Lower leg skin (tissue), 4 donors: ENCODE measurements around the gene PSMB3. TPM values are rescaled to one million over a fixed set of nuclear protein-coding genes. Genes with fewer than 3 reads are reported as not detected.

Source experiments
- DNase-seq, 2 donors: peaks; one replicate each; pipeline ENCODE4 v3.0.0-alpha.2; 2019; ENCODE audit warnings: low spot score in 2 of 2
- H3K4me3 ChIP-seq: fragments of 200-600 bp; sonication (generic); 2 replicates; pipeline ENCODE4 v1.5.1; 2017; ENCODE audit warnings: mild to moderate bottlenecking, low read depth; ENCODE audit not compliant: poor library complexity, severe bottlenecking
- POLR2A ChIP-seq, 2 donors: fragments of 450-650 bp; IDR thresholded peaks; one replicate each; pipeline ENCODE4 v1.6.1; 2016 to 2017; ENCODE audit warnings: antibody characterized with exemption in 2 of 2, mild to moderate bottlenecking in 1 of 2, moderate library complexity in 1 of 2
- WGBS, 2 donors: methylation state at CpG; one replicate each; pipeline ENCODE4 v1.1.5; 2018; 5-methylcytosine and 5-hydroxymethylcytosine counted together
- intact Hi-C: fragments of 100-400 bp; cut with DNase I; formaldehyde crosslinking; loops from one replicate; pipeline ENCODE4 v1.15.0; 2023; ENCODE audit warnings: low total_unique reads
- total RNA-seq, 4 donors: library from RNA; depleted of rRNA; stranded (reverse); fragments of >200 nt; gene quantifications; one replicate each; pipeline ENCODE4 v1.1.0, GENCODE V29; 2016
- TF ChIP-seq, protein P1 (sequence below), 3 donors: fragments of 450-650 bp; IDR thresholded peaks; one replicate each; pipeline ENCODE4 v1.5.1; 2016; ENCODE audit warnings: antibody characterized with exemption in 3 of 3, mild to moderate bottlenecking in 3 of 3, moderate library complexity in 2 of 3

The PSMB3 gene
- total RNA-seq, 4 donors from 2014 or later = 115 to 149 (median 139) TPM

DNA sequence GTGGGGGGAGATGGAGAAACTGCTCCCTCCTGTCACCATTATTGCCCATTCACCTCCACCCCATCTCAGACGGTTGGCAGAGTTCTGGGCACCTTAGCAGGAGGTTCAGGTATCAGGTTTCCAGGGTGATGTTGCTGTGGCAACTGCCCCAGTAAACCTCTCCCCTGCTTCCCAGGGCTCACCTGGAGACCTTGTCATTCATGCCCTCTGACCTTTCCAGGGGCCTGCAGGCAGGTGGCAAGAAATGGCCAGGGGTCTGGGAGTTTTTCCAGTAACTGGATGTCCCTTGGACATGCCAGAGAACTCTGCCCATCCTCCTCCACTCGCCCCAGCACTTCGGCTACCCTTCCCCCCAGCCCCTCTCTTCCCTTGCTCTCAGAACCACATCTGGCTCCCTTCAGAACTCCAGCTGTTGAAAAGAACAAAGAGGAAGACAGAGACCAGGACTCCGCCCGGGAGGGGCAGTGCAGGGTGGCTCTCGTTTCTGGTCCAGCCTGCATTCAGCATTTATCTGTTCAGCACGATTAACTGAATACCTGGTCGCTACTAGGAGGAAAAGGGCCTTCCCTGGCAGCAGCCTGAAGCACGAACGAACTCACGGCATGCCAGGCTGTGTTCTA is 39.0 kb upstream of the PSMB3 start:
- intact Hi-C loops = no loop called here
- DNase-seq = no peak
- 67% methylated on average over 11 of the region's 11 CpGs for WGBS, 2 donors
- no peak for TF ChIP-seq POLR2A (IDR thresholded peaks at IDR 0.05)
- TF ChIP-seq, protein P1, sequence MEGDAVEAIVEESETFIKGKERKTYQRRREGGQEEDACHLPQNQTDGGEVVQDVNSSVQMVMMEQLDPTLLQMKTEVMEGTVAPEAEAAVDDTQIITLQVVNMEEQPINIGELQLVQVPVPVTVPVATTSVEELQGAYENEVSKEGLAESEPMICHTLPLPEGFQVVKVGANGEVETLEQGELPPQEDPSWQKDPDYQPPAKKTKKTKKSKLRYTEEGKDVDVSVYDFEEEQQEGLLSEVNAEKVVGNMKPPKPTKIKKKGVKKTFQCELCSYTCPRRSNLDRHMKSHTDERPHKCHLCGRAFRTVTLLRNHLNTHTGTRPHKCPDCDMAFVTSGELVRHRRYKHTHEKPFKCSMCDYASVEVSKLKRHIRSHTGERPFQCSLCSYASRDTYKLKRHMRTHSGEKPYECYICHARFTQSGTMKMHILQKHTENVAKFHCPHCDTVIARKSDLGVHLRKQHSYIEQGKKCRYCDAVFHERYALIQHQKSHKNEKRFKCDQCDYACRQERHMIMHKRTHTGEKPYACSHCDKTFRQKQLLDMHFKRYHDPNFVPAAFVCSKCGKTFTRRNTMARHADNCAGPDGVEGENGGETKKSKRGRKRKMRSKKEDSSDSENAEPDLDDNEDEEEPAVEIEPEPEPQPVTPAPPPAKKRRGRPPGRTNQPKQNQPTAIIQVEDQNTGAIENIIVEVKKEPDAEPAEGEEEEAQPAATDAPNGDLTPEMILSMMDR (IDR thresholded peaks at IDR 0.05) = no peak
- no peak overlapping the region for H3K4me3 ChIP-seq

DNA sequence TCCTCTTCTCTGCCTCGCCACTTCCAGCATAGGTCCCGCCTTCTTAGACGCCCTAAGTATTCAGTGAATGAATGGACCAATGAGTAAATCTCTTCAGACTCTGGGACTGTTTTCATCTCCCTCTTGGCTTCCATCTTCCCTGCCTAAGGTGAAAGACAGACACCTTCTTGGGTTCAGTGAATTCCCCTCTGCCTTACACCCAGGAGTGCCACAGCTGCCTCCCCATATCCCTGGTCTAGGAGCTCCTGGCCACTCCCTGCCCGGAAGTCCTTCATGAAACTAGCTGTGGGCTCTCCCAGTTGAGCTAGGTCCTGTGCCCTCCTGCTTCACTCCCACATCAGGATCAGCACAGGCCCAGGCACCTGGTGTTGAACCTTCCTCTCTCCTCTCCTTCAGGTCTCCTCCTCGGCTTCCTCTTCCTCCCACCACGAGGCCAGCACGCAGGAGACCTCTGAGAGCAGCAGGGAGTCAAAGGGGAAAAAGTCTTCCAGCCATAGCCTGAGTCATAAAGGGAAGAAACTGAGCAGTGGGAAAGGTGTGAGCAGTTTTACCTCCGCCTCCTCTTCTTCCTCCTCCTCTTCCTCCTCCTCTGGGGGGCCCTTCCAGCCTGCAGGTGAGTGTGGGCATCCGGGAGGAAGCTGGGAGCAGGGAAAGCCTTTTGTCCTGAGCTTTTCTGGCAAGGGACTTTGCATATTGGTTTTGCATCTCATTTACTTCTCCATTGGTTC is 37.2 kb upstream of the PSMB3 start:
- TF ChIP-seq POLR2A (IDR thresholded peaks at IDR 0.05) = no peak
- TF ChIP-seq, protein P1 (IDR thresholded peaks at IDR 0.05) = no peak
- DNase-seq = no peak
- H3K4me3 ChIP-seq = no peak overlapping the region
- intact Hi-C loops = no loop called here
- WGBS, 2 donors = 85% methylated on average over 9 of the region's 9 CpGs

DNA sequence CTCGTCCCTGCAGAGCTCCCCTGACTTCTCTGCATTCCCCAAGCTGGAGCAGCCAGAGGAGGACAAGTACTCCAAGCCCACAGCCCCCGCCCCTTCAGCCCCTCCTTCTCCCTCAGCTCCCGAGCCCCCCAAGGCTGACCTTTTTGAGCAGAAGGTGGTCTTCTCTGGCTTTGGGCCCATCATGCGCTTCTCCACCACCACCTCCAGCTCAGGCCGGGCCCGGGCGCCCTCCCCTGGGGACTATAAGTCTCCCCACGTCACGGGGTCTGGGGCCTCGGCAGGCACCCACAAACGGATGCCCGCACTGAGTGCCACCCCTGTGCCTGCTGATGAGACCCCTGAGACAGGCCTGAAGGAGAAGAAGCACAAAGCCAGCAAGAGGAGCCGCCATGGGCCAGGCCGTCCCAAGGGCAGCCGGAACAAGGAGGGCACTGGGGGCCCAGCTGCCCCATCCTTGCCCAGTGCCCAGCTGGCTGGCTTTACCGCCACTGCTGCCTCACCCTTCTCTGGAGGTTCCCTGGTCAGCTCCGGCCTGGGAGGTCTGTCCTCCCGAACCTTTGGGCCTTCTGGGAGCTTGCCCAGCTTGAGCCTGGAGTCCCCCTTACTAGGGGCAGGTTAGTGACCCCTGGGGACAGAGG is 36.1 kb upstream of the PSMB3 start:
- 91 to 96% methylated on average over 18 of the region's 18 CpGs for WGBS, 2 donors

DNA sequence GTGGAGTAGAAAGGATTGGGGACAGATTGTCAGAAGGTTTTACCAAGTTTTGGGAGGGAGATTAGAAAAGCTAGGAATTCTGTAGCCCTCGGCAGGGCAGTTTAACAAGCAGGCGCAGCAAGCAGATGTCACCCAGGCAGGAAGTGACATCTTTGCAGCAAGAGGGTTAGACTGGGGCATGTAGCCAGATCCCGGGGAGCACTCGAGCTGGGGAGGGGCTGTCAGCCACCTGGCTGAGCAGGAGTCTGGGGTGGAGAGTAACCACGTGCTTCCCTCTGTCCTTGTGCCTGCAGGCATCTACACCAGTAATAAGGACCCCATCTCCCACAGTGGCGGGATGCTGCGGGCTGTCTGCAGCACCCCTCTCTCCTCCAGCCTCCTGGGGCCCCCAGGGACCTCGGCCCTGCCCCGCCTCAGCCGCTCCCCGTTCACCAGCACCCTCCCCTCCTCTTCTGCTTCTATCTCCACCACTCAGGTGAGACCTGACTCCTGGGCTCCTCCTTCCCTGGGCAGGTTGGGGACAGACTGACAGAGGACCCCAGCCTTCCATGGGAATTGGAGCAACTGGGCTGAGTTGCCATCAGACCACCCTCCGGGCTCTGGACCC is 35.3 kb upstream of the PSMB3 start:
- WGBS, 2 donors = 70 to 74% methylated on average over 12 of the region's 12 CpGs
- intact Hi-C loops = no loop called here
- H3K4me3 ChIP-seq = no peak overlapping the region
- no peak for DNase-seq
- TF ChIP-seq, protein P1 (IDR thresholded peaks at IDR 0.05) = no peak
- no peak for TF ChIP-seq POLR2A (IDR thresholded peaks at IDR 0.05)

More for the DNA sequence above, 36.1 kb upstream of the PSMB3 start:
- intact Hi-C loops = no loop called here
- TF ChIP-seq POLR2A (IDR thresholded peaks at IDR 0.05) = no peak
- TF ChIP-seq, protein P1 (IDR thresholded peaks at IDR 0.05) = no peak
- DNase-seq = no peak
- H3K4me3 ChIP-seq = no peak overlapping the region

DNA sequence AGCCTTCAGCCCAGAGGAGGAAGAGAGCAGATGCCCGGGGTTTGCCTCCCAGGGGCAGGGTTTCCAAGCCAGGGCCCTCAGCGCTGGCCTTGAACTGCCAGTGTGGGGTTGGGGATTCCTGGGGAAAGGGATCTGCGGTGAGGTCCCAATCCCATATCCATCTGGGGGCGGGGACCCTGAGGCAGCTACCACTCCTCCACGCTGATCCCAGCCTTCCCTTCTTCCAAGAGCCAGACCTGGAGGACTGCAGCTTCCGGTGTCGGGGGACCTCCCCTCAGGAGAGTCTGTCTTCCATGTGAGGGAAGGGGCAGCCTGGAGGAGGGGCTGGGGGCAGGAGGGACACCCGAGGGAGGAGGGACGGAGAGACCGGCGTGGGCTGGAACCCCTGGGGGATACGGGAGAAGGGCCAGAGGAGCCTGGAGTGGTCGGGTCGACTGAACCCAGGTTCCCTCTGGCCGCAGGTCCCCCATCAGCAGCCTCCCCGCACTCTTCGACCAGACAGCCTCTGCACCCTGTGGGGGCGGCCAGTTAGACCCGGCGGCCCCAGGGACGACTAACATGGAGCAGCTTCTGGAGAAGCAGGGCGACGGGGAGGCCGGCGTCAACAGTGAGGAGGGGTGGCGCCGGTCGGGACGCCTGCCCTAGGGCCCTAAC is 33.1 kb upstream of the PSMB3 start:
- H3K4me3 ChIP-seq = no peak overlapping the region
- intact Hi-C loops = no loop called here
- TF ChIP-seq, protein P1 (IDR thresholded peaks at IDR 0.05) = no peak
- TF ChIP-seq POLR2A (IDR thresholded peaks at IDR 0.05) = no peak
- 72 to 82% methylated on average over 20 to 29 of the region's 29 CpGs for WGBS, 2 donors
- DNase-seq = no peak
